GM18873 (cell line): ENCODE measurements around the gene NECTIN1.

ENCODE experiments used
- ATAC-seq: cut with Tn5 transposase; IDR thresholded peaks from one replicate; pipeline ENCODE4 v1.9.1; 2021; ENCODE audit warnings: mild to moderate bottlenecking, moderate library complexity, moderate number of reproducible peaks; ENCODE audit not compliant: unreplicated experiment, low FRiP score

The NECTIN1 gene

DNA sequence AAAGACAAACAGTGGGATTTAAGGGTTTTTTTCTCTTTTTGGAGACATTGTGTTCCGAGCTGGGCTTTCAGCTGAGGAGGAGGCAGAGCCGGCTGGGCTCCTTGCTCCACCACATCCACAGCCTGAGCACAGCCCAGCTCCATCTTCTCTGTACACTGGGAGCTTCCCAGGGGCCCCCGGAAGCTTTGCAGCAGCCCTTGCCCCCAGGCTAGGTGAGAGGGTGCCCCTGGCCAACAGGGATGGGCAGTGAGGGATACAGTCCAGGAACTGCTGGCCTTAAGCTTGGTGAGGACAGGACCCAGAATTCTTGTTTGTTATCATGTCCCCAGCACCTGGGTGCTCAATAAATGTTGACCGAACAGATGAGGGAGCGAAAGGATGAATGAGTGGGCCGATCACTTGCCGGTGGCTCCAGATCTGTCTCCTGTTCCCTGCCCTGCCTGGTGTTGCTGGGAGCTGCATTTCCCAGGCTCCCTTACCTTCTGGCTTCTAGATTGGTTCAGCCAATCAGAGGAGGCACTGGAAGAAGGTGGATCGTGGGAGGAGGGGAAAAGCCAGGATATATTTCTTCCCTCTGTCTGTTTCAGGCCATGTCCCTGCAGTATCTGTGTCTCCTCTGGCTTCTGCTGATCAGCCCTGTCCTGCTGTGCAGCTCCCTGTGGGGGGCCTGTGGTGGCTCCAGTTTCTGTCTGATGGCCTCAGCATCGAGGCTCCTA, 26.5 kb upstream of the NECTIN1 start:
- ATAC-seq, result no peak

DNA sequence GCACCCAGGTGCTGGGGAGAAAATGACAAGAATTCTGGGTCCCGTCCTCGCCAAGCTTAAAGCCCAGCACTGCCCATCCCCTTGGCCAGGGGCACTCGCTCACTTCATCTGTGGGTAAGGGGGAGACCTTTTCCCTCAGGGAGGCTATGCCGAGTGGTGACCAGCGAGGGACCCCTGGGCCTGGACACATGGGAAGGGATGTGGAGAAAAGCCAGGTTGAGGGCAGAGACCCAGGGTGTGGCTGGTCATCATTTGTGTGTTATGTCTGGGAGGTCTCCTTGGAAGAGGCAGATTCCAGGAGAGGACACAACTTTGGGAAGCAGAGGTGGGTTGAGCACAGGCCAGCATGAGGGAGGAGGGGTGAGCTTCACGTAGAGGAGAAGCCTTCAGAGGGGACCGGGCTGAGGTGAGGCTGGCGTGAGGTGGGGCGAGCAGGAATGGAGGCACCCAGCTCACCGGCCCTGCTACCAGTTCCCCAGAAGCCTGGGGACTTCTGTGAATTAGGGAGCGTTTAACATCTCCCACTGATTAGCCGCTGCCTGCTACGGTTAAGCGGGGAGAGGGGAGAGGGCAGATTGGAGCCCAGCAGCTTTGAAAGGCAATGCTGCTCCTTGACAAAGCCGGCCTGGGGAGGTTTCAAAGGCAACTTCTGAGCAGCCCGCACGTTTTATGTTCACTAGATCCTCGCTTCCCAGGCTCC, 25.8 kb upstream of the NECTIN1 start:
- no peak for ATAC-seq

DNA sequence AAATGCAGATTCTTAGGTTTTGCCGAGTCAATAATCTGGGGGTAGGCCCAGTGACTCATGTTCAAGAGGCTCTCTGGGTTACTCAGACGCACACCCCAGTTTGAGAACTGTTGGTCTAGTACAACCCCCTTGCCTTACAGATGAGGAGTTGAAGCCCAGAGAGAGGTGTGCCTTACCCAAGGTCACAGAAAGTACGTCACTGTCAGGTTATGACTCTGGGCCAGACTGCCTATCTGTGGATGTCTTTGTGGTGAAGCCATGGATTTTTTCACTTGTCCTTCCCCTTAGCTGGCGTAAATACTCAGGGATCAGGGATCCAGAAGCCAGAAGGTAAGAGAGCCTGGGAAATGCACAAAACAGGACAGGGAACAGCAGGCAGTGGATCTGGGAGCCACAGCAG, 25.2 kb upstream of the NECTIN1 start:
- no peak for ATAC-seq

DNA sequence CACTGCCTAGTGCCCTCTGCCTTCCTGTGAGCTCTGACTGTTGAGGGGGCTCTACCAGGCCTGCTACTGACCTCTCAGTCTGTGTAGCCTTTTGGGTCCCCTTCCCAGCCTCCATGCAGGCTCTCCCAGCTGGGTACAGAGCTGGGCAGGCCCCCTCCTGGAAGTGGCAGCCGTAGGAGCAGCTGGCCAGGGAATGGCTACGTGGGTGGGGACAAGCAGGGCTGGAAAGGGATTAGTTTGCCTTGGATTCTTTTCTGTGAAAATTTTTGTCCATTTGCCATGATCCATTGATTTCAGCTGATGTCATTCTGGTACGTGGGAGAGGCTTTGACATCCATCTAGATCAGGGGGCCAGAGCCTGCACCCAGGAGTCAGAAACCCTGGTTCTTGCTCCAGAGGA, 23.9 kb upstream of the NECTIN1 start:
- no peak for ATAC-seq

DNA sequence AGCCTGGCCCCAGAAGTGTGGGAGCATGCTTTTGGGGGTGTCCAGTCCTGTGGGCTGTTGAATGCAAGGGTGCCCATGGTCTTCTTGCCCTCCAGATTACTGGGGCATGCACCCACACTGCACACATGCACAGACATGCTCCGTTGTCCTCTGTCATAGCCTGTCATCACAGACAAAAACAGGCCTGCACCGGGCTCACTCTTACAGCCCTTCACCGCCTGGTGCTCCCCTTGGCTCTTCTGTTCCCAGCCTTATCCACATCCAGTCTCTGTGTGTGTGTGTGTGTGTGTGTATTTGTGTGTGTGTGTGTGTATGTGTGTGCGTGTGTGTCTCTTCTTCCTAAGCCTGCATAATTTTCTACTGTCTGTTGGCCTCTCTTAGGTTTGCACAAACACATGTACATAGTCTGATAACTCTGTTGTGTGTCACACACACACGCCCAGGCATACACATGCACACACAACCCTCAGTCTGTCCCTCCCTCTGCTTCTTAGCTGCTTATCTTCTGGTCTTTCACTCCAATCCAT, 23.4 kb upstream of the NECTIN1 start:
- no peak for ATAC-seq

DNA sequence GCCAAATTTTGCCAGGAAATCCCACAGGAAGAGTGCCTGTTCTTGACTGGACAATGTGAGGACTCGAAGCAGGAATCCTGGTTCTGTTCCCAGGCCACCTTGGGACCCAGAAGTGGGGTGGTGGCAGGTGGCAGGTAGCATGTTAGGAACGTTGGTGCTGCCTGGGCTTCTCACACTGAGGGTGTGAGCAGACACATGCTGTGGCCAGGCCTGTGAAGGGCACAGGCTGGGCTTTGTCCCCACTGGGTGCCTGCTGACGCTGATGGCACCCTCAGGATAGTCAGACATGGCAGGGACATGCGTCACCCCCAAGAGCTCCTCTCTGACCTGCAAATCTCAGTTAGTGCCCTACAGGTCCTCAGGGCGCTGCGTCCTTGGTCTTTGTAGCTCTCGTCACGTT, 21.1 kb upstream of the NECTIN1 start:
- ATAC-seq, result no peak

DNA sequence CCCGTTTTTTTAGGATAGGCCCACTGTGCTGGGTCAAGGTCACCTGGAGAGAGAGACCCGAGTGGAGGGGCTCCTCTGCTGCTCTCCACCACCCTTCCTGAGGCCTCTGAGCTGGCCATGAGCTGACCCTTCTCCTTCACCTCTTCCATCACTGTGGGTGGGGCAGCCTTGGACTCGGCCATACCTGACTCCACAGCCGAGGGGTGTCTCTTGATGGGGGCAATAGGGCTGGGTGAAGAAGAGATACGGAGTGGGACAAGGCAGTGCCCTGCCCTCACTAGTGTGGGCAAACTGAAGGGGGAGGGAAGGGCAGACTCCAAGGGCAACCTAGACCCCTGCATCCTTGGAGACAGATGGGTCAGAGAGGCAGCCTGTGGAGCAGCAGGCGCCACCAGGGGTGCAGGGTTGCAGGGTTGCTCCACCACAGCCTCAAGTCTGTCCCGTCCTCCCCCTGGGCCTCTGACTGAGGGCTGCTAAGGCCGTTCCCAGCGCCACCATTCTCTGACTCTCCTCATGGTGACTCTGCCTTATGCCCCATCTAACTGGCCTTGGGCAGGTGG, 20.1 kb upstream of the NECTIN1 start:
- no peak for ATAC-seq

DNA sequence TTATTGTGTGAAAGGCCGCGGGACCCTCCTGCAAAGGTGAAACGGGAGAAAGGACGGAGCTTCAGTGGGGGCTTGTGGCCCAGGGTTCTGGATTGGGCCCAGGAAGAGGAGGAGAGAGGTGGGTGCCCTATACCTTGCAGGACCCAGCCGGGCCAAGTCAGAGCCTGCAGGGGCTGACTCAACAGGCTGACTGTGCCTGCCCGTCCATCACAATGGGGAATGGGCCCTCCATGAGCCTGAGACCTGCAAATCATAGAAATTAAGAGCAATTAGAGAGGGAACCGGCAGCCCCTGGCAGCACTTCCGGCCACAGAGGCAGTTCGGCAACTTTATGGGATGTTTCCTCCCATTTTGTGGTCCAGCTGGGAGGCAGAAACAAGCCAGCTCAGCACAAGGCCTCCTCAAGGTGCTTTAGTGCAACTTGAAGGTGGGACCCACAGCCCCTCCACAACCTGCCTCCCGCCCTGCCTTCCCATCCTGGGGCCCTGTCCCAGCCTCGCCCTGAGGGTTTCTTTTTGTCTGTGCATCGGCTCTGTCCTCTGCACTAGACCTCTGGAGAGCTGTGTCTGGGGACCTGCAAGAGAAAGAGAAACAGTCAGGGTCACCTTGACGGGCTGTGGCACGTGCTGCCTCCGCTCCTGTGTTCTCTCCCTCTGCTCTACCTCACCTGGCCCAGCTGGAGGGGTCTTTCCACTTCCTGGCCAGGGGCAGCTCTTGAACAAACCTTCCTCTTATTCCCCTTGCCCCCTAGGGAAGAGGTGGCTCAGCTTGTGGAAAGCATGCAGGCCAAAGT, 19.1 kb upstream of the NECTIN1 start:
- no peak for ATAC-seq

DNA sequence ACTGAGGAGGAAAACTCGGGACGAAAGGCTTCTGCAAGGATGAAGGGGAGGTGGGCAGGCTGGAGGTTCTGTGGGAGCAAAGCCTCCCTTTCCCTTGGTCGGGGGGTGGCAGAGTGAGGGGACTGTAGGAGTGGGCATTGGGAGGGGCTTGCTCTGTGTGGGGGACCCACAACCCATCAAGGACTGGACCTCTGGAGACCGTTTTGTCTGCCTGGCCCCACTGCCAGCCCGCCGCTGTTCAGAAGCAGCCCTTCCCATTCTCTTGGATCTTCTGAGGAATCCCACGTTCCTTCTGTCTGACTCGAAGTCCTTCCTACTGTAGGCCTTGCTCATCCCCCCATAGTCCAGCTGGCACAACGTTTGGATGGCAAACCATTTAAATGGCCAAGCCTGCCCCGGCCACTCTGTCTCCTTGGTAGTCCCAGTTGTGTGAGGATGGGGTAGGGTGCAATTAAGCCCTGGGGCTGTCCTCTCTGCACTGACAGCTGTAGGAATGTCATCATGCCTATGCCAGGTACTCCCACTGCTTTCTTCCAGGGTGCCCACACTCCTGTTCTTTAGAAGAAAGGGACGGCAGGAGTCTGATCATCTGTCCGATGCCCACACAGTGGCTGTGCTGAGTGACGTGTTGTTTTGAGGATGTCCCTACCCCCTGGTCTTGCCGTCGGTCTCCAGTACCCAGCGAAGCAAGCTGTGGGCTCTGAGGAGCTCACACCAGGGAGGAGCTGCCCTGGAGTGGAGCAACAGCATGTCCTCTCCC, 17.0 kb upstream of the NECTIN1 start:
- no peak for ATAC-seq

DNA sequence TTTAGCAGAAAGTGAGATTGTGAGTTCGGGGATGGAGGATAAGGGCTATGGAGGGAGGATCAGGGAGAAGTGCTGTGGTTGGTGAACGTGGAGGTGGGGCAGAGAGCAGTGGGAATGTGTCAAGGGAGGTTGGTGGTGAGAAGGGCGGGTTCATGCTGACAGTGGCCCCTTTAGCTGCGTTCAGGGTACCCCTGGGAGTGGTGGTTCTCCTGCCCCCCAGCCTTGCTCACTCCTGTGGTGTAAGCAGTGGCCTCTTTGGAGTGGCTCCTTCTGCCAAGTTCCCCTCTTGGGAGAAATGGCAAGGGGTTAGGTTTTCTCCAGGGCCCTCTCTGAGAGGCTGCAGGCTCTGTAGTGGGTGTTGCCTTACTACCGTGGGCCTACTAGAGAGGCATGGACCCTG, 16.1 kb upstream of the NECTIN1 start:
- no peak for ATAC-seq

DNA sequence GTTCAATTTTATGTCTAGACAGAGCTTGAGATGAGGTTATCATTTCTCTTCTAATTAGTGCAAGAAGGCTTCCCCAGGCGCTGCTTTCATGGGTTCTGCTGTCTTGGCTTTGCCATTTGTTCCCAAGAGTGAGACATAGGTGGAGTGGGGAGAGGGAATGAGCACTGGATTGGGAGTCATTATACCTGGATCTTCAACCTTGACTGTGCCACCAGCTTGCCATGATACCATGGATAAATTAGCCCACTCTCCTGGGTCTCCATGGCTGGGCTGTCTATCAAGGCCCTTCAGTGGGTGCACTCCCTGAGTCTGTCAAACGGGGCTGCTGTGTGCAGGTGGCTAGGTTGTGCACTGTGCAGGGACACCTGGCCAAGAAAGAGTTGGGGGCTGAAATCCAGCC, 15.6 kb upstream of the NECTIN1 start:
- no peak for ATAC-seq

DNA sequence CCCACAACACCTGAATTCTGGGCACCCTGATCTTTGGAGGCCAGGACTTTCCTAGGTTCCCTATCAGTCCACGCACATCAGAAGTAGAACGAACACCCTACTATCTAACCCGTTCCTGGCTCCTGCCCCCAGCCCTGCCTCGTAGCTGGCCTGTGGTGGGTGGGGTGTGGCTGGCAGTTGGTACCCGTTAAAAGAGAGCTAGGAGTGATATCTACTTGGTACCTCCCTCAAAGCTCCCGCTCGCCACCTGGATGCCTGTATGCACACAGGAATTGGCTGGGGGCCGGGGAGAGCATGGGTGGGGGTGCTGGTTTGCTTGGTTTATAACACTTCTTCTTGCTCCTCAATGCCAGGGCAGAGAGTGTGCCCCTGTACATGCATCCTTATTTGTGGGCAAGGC, 14.0 kb upstream of the NECTIN1 start:
- no peak for ATAC-seq

DNA sequence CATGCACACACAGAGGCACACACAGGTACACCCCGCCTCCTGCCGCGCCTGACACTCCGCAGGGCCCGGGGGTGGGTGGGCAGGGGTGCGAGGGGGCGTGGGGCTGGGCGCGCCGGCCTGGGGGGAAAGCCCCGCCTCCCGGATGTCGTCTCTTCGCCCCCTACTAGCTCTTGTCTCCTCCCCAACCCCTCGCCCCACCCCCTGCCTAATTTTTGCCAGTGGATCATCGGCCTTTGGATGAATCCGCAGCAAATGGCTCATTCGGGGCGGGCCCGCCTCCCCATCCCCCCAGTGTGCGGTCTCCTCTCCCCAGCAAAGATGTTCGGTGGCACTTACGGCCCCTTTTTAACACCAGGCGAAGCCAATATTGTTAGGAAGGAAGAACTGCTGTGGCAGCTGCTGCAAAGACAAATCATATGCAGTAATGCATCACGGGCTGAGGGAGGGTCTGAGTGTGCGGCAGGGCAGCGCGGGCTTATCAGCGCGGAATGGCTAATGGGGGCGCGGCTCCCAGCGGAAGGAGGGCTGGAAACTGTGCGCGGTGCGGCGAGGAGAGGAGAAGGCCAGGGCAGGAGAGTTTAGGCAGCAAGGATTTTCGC, 13.4 kb upstream of the NECTIN1 start:
- no peak for ATAC-seq

DNA sequence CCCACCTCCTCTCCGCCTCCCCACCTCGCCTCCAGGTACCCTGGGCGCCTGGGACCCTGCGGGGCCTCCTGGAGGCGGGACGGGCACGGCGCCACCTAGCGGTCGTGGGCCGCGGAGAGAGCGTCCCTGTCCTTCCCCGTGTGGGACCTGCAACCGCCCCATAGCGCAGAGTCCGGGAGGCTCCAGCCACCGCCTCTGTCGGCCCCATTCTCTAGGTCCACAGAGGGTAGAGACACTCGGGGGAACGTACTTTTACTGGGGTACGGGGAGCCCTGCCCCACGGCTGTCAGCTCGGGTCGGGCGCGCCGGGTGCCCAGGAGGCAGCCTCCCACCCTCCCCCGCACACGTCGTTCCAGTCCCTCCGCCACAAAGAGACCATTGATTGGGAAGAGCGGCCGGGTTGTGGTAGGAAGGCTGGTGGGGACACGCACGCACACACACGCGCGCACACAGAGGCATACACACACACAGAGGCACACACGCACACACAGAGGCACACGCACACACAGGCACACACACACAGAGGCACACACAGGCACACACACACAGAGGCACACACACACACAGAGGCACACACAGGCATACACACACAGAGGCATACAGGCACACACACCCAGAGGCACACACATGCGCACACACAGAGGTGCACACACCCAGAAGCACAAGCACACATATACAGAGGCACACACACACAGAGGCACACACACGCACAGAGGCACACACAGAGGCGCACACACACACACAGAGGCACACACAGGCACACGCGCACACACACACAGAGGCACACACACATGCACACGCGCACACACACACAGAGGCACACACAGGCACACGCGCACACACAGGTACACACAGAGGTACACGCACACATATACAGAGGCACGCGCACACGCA, 12.6 kb upstream of the NECTIN1 start:
- no peak for ATAC-seq

DNA sequence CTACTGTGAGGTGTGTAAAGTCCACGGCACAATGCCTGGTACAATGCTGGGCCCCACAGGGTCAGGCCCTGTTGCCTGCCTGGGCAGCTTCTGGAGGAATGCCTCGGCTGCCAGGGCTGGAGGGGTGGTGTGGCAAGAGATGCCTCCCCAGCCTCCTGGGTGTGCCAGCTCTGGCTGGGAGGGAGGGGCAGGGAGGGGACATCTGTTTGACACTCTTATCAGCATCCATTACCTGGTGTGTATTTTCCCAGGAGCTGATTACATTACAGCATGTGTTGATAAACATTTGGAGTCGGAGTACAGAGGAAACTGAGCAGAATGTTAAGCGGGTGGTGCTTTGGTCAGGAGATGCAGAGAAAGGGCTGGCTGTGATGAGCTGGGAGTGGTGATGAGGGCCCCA, 11.0 kb upstream of the NECTIN1 start:
- no peak for ATAC-seq

DNA sequence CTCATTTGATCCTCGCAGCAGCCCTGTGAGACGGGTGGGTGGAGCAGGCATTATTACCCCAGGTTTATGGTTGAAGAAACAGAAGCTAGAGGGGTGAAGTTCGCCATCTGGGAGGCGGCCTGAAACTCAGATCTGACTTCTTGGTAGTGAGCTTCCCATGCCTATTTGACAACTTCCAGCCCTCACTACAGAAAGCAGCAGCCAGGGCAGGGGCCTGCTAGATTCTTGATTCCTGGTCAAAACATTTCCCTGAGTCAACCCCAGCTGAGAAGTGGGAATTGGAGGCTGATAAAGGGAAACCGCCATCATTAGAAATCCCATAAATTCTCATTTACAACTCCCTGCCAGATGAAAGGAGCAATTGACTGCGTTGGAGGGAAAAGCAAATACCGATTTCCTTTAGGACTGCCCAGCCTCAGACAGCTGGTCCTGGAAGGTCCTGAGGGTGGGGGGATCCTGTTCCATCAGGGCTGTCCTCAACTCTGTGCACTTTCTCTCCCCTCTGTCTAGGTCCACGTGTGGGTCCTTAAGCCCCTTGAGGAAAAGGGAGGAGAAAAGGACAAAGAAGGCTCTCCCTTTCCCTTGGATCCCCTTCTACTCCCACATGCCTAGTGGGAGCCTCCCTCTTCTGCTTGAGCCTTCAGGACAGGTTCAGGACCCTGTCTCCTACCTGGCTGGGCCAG, 10.2 kb upstream of the NECTIN1 start:
- ATAC-seq, result no peak

DNA sequence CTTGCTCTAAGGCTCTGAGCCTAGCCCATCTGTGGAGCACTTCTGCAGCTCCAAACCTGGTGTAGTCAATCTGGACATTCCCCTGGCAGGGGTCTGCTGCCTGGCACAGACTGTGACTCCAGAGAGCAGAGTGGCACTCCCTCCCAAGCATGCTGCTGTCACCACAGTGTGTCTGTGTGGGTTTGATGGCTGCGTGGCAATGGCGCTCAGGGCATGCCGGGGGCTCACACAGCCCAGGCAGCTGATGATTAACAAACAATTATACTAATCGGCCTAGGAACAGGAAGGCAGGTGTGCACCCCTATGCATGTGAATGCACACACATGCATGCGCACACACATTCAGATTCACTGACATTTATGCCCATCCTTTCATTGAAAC, 9.0 kb upstream of the NECTIN1 start:
- ATAC-seq, result no peak

DNA sequence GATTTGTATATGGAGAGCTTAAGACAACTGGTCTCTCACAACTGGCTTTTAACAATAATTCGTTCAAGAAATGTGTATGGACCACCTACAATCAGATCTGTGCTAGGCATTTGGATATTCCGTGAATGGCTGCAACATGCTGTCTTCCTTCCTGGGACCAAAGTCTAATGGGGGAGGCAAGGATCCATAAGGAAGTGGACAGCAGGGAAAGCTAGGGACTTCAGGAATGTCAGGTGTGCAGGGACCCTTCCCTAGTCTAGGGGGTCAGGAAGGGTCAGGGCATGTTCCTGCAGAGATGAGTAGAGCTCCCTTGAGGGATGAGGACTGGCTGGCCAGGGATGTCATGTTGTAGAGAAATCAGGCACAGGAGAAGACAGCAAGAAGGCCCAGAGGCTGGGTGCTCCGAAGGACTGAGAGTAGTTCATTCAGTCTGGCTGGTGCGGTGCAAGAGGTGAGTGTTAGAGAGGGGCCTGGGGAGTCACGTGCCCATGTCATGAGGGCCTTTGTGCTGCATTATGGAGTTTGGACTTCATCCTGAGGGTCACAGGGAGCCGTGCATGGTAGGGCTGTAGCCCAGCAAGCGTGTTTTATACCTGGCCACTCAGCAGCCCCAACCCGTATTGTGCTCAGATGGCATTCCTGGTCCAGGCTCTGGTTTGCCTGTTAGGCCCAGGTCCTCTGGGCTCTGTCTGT, 8.5 kb upstream of the NECTIN1 start:
- no peak for ATAC-seq
